Cardiac fibroblast (primary cell): ENCODE measurements around the gene ZP1.

Source experiments
- DNase-seq, 2 donors: peaks; one replicate each; pipeline versions ENCODE4 v3.0.0 to v3.0.0-alpha.2; 2010; ENCODE audit warnings: low read depth in 2 of 2
- H3K4me3 ChIP-seq, 2 donors: replicated peaks in 1 of 2; 1 replicate in 1 of 2; 2 replicates in 1 of 2; pipeline ENCODE4 v1.5.1; 2011; ENCODE audit warnings: low read depth in 2 of 2, low read length in 2 of 2, mild to moderate bottlenecking in 2 of 2, moderate library complexity in 1 of 2
- CTCF ChIP-seq: IDR thresholded peaks from one replicate; pipeline ENCODE4 v1.5.1; 2011; ENCODE audit warnings: low read depth, mild to moderate bottlenecking, low read length, inconsistent platforms

Gene ZP1

DNA sequence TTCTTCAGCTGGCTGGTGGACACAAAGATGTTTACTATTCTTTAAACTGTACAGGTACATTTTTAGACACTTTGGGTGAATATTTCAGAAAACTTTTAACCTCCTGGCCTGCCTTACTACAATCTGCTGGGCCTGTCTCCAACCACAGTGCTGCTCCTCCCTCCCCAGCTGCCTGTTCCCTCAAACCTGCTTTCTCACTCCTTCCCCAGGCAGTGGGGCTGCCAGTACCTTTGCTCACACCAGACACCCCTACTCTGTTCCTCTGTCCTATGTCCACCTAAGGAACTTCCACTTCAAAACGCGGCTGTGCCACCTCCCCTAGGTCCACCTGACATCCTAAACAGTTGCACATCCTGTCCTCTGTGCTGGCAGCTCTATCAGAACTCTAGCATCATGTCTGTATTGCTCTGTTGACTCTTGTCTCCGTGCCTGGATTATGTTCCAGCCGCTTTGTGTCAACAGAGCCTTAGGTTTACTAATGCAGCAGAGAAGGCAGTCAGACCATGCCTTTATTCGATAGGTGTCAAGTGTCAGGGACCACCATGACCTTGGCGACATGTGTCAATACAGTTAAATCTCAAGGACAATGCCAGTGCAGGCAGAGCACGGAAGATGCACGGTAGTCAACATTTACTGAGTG is 13.4 kb downstream of the ZP1 start:
- no peak for TF ChIP-seq CTCF
- H3K4me3 ChIP-seq: no peak overlapping the region
- DNase-seq: no peak

DNA sequence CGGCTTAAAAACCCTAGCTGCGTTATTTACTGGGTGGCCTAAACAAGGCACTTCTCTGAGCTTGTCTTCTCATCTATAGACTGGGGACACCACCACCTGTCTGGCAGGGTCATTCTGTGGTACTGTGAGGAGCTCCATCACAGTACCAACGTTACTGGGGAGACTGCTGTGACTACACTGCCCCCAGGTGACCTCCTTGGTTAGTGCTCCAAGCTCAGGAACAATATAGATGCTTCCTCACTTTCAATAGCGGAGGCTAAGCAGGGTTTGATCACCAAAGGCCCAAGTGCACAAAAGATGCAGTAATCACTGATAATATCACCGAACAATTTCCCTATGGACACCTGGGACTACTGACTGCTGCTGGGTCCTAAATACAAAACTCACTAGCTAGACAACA is 20.2 kb downstream of the ZP1 start:
- DNase-seq: peak; percentile 69 to 77

GRCh38 chr11:60889869-60890311 is 22.5 kb downstream of the ZP1 start:
- DNase-seq: no peak
- no peak overlapping the region for H3K4me3 ChIP-seq
- no peak for TF ChIP-seq CTCF

More for the DNA sequence above, 20.2 kb downstream of the ZP1 start:
- no peak overlapping the region for H3K4me3 ChIP-seq
- TF ChIP-seq CTCF: peak; percentile 84

- no peak overlapping the region for H3K4me3 ChIP-seq
- TF ChIP-seq CTCF: no peak
- no peak for DNase-seq
Measured at GRCh38 chr11:60890696-60891095, 23.4 kb downstream of the ZP1 start.

DNA sequence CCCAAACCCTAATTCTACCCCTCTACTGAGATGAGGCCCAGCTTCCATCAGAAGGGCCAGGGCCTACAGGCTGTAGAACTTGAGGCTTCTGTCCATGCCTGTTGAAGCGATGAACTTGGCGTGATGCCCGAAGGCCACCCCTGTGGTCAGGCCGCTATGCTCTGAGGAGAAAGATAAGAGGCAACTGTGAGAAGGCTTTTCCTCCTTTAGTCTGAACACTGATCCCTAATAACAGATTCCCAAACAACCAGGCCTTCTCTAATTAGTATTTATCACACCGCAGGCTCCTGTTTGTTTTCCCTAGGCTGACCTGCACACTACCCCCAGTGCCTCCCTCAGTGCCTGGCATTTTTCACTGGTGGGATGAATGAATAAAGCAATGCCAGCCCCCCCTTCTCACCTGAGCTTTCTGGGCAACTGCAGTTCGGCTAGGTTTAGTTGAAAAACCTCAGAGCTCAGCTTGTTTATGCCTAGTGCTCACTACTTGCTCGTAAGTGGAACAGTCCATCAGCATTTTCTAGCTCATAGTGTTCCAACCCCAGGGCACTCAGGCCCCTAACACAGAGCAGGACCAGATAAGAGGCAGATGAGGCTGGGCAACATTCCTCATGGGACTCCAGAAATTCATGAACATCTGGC is 23.9 kb downstream of the ZP1 start:
- no peak for TF ChIP-seq CTCF
- H3K4me3 ChIP-seq: no peak overlapping the region
- peak in 1 of 2 donors; percentile 60 for DNase-seq

DNA sequence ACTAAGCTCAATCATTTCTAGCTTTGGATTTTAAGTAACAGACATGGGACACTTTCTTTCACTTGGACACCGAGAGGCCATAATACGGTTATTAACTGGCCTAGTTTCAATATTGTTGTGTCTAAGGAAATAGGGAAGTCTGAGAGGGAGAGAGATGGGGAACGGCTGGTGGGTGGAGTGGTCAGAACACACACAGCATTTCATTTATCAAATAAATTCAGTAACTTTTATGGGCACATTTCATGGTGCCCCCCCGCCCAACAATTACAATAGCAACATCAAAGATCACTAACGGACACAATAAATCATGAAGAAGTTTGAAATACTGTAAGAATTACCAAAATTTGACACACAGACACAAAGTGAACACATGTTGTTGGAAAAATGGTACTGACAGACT is 28.3 kb downstream of the ZP1 start:
- DNase-seq: no peak
- no peak overlapping the region for H3K4me3 ChIP-seq
- TF ChIP-seq CTCF: no peak

DNA sequence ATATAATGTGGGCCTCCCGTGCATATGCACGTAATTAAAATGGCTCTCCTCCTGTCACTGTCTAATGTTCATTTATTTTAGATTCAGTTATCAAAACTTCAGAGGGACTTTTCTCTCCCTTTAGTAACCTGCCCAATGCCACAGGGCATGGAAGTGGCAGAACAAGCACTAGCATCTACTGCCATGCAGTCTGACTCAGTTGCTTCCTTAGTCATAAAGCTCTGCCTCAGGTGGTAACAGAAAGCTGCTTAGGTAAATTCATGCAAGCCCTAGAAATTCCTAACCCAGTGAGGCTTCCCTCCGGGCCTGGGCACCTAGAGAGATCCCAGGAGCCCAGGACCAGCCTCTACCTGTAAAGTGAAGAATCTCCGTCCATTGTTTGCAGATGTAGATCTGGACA is 30.2 kb downstream of the ZP1 start:
- DNase-seq: no peak
- no peak for TF ChIP-seq CTCF
- no peak overlapping the region for H3K4me3 ChIP-seq
